Thyroid gland (tissue), 4 donors: Measurements from ENCODE around the gene CRABP2.

Experiments used
- POLR2A ChIP-seq, 2 donors: fragments of 450-650 bp; IDR thresholded peaks; one replicate each; pipeline ENCODE4 v1.6.1; 2017; ENCODE audit warnings: antibody characterized with exemption in 2 of 2, mild to moderate bottlenecking in 2 of 2, moderate library complexity in 1 of 2
- TF ChIP-seq, protein P1 (sequence below), 6 experiments: fragments of 200-600 bp in 3 of 6; fragments of 450-650 bp in 3 of 6; sonication (generic) in 3 of 6; IDR thresholded peaks; one replicate each; pipeline ENCODE4 v1.5.1; 2016 to 2019; ENCODE audit warnings: antibody characterized with exemption in 6 of 6, mild to moderate bottlenecking in 2 of 6, inconsistent platforms in 1 of 6, moderate library complexity in 1 of 6

DNA sequence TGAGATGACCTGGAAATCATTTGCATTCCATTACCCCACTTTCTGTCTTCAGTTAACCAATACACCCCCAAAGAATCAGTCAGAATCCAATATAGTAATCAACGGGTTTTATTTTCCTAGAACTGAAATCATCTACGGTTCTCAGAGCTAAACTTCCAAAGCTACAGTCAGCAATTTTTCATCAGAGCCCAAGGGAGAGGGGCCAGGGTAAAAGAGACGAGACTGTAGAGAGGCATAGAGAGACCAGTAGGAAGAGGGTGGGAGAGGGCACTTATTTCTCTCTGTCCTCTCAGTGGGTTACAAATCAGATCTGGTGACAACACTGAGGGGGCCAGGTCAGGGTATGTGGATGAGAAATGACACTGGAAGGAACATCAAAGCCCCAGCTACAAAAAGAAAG lies 36.6 kb upstream of the CRABP2 start:
- TF ChIP-seq, protein P1, sequence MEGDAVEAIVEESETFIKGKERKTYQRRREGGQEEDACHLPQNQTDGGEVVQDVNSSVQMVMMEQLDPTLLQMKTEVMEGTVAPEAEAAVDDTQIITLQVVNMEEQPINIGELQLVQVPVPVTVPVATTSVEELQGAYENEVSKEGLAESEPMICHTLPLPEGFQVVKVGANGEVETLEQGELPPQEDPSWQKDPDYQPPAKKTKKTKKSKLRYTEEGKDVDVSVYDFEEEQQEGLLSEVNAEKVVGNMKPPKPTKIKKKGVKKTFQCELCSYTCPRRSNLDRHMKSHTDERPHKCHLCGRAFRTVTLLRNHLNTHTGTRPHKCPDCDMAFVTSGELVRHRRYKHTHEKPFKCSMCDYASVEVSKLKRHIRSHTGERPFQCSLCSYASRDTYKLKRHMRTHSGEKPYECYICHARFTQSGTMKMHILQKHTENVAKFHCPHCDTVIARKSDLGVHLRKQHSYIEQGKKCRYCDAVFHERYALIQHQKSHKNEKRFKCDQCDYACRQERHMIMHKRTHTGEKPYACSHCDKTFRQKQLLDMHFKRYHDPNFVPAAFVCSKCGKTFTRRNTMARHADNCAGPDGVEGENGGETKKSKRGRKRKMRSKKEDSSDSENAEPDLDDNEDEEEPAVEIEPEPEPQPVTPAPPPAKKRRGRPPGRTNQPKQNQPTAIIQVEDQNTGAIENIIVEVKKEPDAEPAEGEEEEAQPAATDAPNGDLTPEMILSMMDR (IDR thresholded peaks at IDR 0.05) = no peak
- TF ChIP-seq POLR2A (IDR thresholded peaks at IDR 0.05) = no peak
